HUES6 (cell line): ENCODE data around the gene GARIN1A.
"Not testable (repeated sequence)": the region's sequence is repeated elsewhere in the genome, so short reads cannot be mapped to it uniquely, and the experiment has no call there.

Source experiments
- H3K27ac ChIP-seq: 2 replicates; pipeline ENCODE4 v1.7.0; 2013; ENCODE audit warnings: low read depth, mild to moderate bottlenecking, low read length, inconsistent platforms
- H3K27me3 ChIP-seq: 2 replicates; pipeline ENCODE4 v1.6.1; 2013; ENCODE audit warnings: low read length; ENCODE audit not compliant: control insufficient read depth, insufficient read depth
- H3K36me3 ChIP-seq: 2 replicates; pipeline ENCODE4 v1.6.1; 2013; ENCODE audit warnings: low read length; ENCODE audit not compliant: control insufficient read depth, insufficient read depth
- H3K4me1 ChIP-seq: 2 replicates; pipeline ENCODE4 v1.6.1; 2013; ENCODE audit warnings: low read length; ENCODE audit not compliant: control insufficient read depth, insufficient read depth
- H3K4me3 ChIP-seq: 2 replicates; pipeline ENCODE4 v1.5.1; 2013; ENCODE audit warnings: low read depth, low read length
- H3K9ac ChIP-seq: one replicate; pipeline ENCODE4 v1.6.1; 2013; ENCODE audit warnings: mild to moderate bottlenecking, low read length
- H3K9me3 ChIP-seq: 2 replicates; pipeline ENCODE4 v1.6.1; 2013; ENCODE audit warnings: low read depth, low read length; ENCODE audit not compliant: control insufficient read depth, insufficient read depth

Gene GARIN1A

GRCh38 chr7:128671992-128672391 is at the start of gene GARIN1A:
Gene GARIN1A (plus strand): TSS chr7:128672292. CDS start chr7:128672398, 106 bp downstream.
- no peaks in the 10 kb centered on the region for H3K9me3 ChIP-seq
- no peak within 1 kb of the TSS for H3K27ac ChIP-seq
- H3K9ac ChIP-seq = no peak within 1 kb of the TSS
- no peaks in the 10 kb centered on the region for H3K4me1 ChIP-seq
- H3K27me3 ChIP-seq = no peaks in the 10 kb centered on the region
- no peaks in the 10 kb centered on the region for H3K36me3 ChIP-seq
- no peak within 1 kb of the TSS for H3K4me3 ChIP-seq

- H3K9me3 ChIP-seq, H3K27me3 ChIP-seq, H3K4me1 ChIP-seq, H3K4me3 ChIP-seq, H3K27ac ChIP-seq, H3K9ac ChIP-seq: not testable (repeated sequence)
- peaks cover 51% of the 10 kb centered on the region for H3K36me3 ChIP-seq
These were observed 45.0 kb upstream of the GARIN1A start for GRCh38 chr7:128627124-128627523.

- H3K27ac ChIP-seq, H3K27me3 ChIP-seq, H3K9me3 ChIP-seq, H3K9ac ChIP-seq, H3K4me3 ChIP-seq, H3K4me1 ChIP-seq: not testable (repeated sequence)
- peaks cover 28% of the 10 kb centered on the region for H3K36me3 ChIP-seq
These were observed 38.2 kb upstream of the GARIN1A start for GRCh38 chr7:128633915-128634314.

- not testable (repeated sequence) for H3K27ac ChIP-seq, H3K4me3 ChIP-seq, H3K4me1 ChIP-seq, H3K9me3 ChIP-seq, H3K27me3 ChIP-seq, H3K9ac ChIP-seq
- H3K36me3 ChIP-seq = peaks cover 12% of the 10 kb centered on the region
These were observed 26.9 kb upstream of the GARIN1A start for GRCh38 chr7:128645206-128645605.

- not testable (repeated sequence) for H3K9me3 ChIP-seq, H3K4me3 ChIP-seq, H3K27ac ChIP-seq, H3K9ac ChIP-seq, H3K27me3 ChIP-seq, H3K4me1 ChIP-seq
- peaks cover 11% of the 10 kb centered on the region for H3K36me3 ChIP-seq
These were observed 26.2 kb upstream of the GARIN1A start for GRCh38 chr7:128645844-128646243.

GRCh38 chr7:128646877-128647276 is 25.2 kb upstream of the GARIN1A start:
- H3K27me3 ChIP-seq, H3K36me3 ChIP-seq, H3K9me3 ChIP-seq, H3K4me3 ChIP-seq, H3K4me1 ChIP-seq, H3K27ac ChIP-seq, H3K9ac ChIP-seq: not testable (repeated sequence)

GRCh38 chr7:128651096-128651495 is 21.0 kb upstream of the GARIN1A start:
- H3K27ac ChIP-seq, H3K4me3 ChIP-seq, H3K4me1 ChIP-seq, H3K27me3 ChIP-seq, H3K36me3 ChIP-seq, H3K9ac ChIP-seq, H3K9me3 ChIP-seq: not testable (repeated sequence)

- H3K4me3 ChIP-seq, H3K27me3 ChIP-seq, H3K9me3 ChIP-seq: not testable (repeated sequence)
These were observed 19.5 kb upstream of the GARIN1A start for GRCh38 chr7:128652606-128653005.

GRCh38 chr7:128653197-128653596 is 18.9 kb upstream of the GARIN1A start:
- not testable (repeated sequence) for H3K36me3 ChIP-seq, H3K4me1 ChIP-seq, H3K9me3 ChIP-seq, H3K27me3 ChIP-seq, H3K4me3 ChIP-seq, H3K9ac ChIP-seq, H3K27ac ChIP-seq

More at GRCh38 chr7:128652606-128653005, 19.5 kb upstream of the GARIN1A start:
- H3K36me3 ChIP-seq, H3K9ac ChIP-seq, H3K4me1 ChIP-seq, H3K27ac ChIP-seq: not testable (repeated sequence)

GRCh38 chr7:128654080-128654479 is 18.0 kb upstream of the GARIN1A start:
- H3K9me3 ChIP-seq, H3K4me1 ChIP-seq, H3K27ac ChIP-seq, H3K4me3 ChIP-seq, H3K9ac ChIP-seq, H3K36me3 ChIP-seq, H3K27me3 ChIP-seq: not testable (repeated sequence)

- H3K27ac ChIP-seq, H3K27me3 ChIP-seq, H3K36me3 ChIP-seq, H3K9me3 ChIP-seq, H3K9ac ChIP-seq, H3K4me3 ChIP-seq, H3K4me1 ChIP-seq: not testable (repeated sequence)
These were observed 17.6 kb upstream of the GARIN1A start for GRCh38 chr7:128654501-128654900.

GRCh38 chr7:128658428-128658827 is 13.7 kb upstream of the GARIN1A start:
- peaks cover 25% of the 10 kb centered on the region for H3K9me3 ChIP-seq
- not testable (repeated sequence) for H3K9ac ChIP-seq, H3K27ac ChIP-seq

More at GRCh38 chr7:128658428-128658827, 13.7 kb upstream of the GARIN1A start:
- H3K27me3 ChIP-seq, H3K4me1 ChIP-seq, H3K36me3 ChIP-seq, H3K4me3 ChIP-seq: not testable (repeated sequence)
